Naive thymus-derived CD4-positive, alpha-beta T cell (primary cell): ENCODE data around the gene NPIPB8. TPM values are rescaled to one million over a fixed set of nuclear protein-coding genes. Genes with fewer than 3 reads are reported as not detected.
"Not testable (repeated sequence)": the region's sequence is repeated elsewhere in the genome, so short reads cannot be mapped to it uniquely, and the experiment has no call there.

Experiments
- ATAC-seq: fragments of 150-1000 bp; cut with Tn5 transposase; 2 replicates; pipeline ENCODE4 v1.10.0; 2021; ENCODE audit warnings: mild to moderate bottlenecking, moderate library complexity
- CTCF ChIA-PET: fragments of 350-600 bp; sonication (Branson Sonifier 250); formaldehyde crosslinking; loops from one replicate; lab custom pipeline; 2021; ENCODE audit warnings: antibody characterized with exemption; lab: Charles Lee
- POLR2A ChIA-PET: fragments of 350-600 bp; sonication (Branson Sonifier 250); formaldehyde crosslinking; loops from one replicate; lab custom pipeline; 2021; ENCODE audit warnings: antibody characterized with exemption, inconsistent platforms; lab: Charles Lee
- DNase-seq, 9 donors: peaks; one replicate each; pipeline versions ENCODE4 v3.0.0 to v3.0.0-alpha.2; 2020 to 2022; ENCODE audit warnings: mixed read lengths in 1 of 9
- H3K27ac ChIP-seq: one replicate; pipeline ENCODE4 v1.7.0; 2013; ENCODE audit warnings: mild to moderate bottlenecking, low read depth, low read length, moderate library complexity
- H3K27me3 ChIP-seq, 2 donors: one replicate each; pipeline ENCODE4 v1.7.0; 2013; ENCODE audit warnings: low read length in 2 of 2, mild to moderate bottlenecking in 2 of 2, moderate library complexity in 2 of 2; ENCODE audit not compliant: control insufficient read depth in 2 of 2, insufficient read depth in 2 of 2
- H3K36me3 ChIP-seq, 3 experiments: 1 replicate in 2 of 3; 2 replicates in 1 of 3; pipeline ENCODE4 v1.7.0; 2013; ENCODE audit warnings: low read length in 3 of 3, mild to moderate bottlenecking in 3 of 3, moderate library complexity in 1 of 3; ENCODE audit not compliant: insufficient read depth in 3 of 3, control insufficient read depth in 2 of 3
- H3K4me1 ChIP-seq, 2 donors: one replicate each; pipeline ENCODE4 v1.7.0; 2013; ENCODE audit warnings: low read length in 2 of 2, mild to moderate bottlenecking in 2 of 2, moderate library complexity in 1 of 2; ENCODE audit not compliant: control insufficient read depth in 2 of 2, insufficient read depth in 2 of 2
- H3K4me3 ChIP-seq: 2 replicates; pipeline ENCODE4 v1.7.0; 2013; ENCODE audit warnings: mild to moderate bottlenecking, low read length
- H3K9me3 ChIP-seq, 3 experiments: 1 replicate in 2 of 3; 2 replicates in 1 of 3; pipeline ENCODE4 v1.7.0; 2013; ENCODE audit warnings: low read length in 3 of 3; ENCODE audit not compliant: control insufficient read depth in 2 of 3
- H3K27ac Mint-ChIP-seq, 9 donors: one replicate each; pipeline ENCODE4 v1.8.0; 2020 to 2022; ENCODE audit warnings: mixed read lengths in 9 of 9, mild to moderate bottlenecking in 8 of 9, moderate library complexity in 5 of 9, inconsistent platforms in 2 of 9
- H3K27me3 Mint-ChIP-seq, 5 donors: one replicate each; pipeline ENCODE4 v1.8.0; 2021 to 2022; ENCODE audit warnings: mixed read lengths in 5 of 5, mild to moderate bottlenecking in 1 of 5
- H3K36me3 Mint-ChIP-seq, 5 donors: one replicate each; pipeline ENCODE4 v1.8.0; 2020 to 2022; ENCODE audit warnings: mixed read lengths in 5 of 5, mild to moderate bottlenecking in 3 of 5, inconsistent platforms in 1 of 5
- H3K4me1 Mint-ChIP-seq, 7 donors: one replicate each; pipeline ENCODE4 v1.8.0; 2020 to 2022; ENCODE audit warnings: mixed read lengths in 7 of 7, mild to moderate bottlenecking in 3 of 7, inconsistent platforms in 1 of 7
- H3K4me3 Mint-ChIP-seq, 10 donors: one replicate each; pipeline ENCODE4 v1.8.0; 2020 to 2022; ENCODE audit warnings: mild to moderate bottlenecking in 10 of 10, mixed read lengths in 10 of 10, moderate library complexity in 6 of 10, inconsistent platforms in 2 of 10
- H3K9me3 Mint-ChIP-seq, 11 donors: one replicate each; pipeline ENCODE4 v1.8.0; 2020 to 2022; ENCODE audit warnings: mixed read lengths in 11 of 11, mild to moderate bottlenecking in 4 of 11, inconsistent platforms in 1 of 11, moderate library complexity in 1 of 11
- intact Hi-C, 2 donors: fragments of 100-400 bp; cut with micrococcal nuclease; formaldehyde crosslinking; loops; one replicate each; pipeline ENCODE4 v1.15.1; 2023
- polyA plus RNA-seq, 2 donors: library from polyadenylated mRNA; unstranded; fragments of 300-500 nt; fragmentation: Illumina TruSeq; gene quantifications; one replicate each; pipeline ENCODE4 v1.2.3, GENCODE V29; 2021
- total RNA-seq, 6 experiments: library from RNA in 5 of 6; stranded (reverse) in 5 of 6; gene quantifications; 1 replicate in 5 of 6; 2 replicates in 1 of 6; pipeline ENCODE4 v1.2.3 and lab custom pipeline; 2021 to 2026

The NPIPB8 gene
- total and polyA plus RNA-seq, 7 experiments from 2014 or later, result 0.88 to 3.0 (median 1.4) TPM; not detected in 3

- peak; percentile 96 for ATAC-seq
- H3K4me1 Mint-ChIP-seq, result peaks cover 0 to 12% (median 8%) of the 10 kb centered on the region in 7 donors
- POLR2A ChIA-PET, H3K27ac Mint-ChIP-seq, CTCF ChIA-PET, H3K4me3 Mint-ChIP-seq, H3K4me1 ChIP-seq, H3K27me3 ChIP-seq, H3K27ac ChIP-seq, intact Hi-C loops, H3K9me3 Mint-ChIP-seq, DNase-seq, H3K27me3 Mint-ChIP-seq, H3K36me3 ChIP-seq, H3K4me3 ChIP-seq, H3K9me3 ChIP-seq, H3K36me3 Mint-ChIP-seq: not testable (repeated sequence)
These were observed 38.2 kb upstream of the NPIPB8 start for GRCh38 chr16:28599377-28600285.

GRCh38 chr16:28600965-28601364 is 36.9 kb upstream of the NPIPB8 start:
- peak overlapping the region in 1 of 10 donors; percentile 45 for H3K4me3 Mint-ChIP-seq
- H3K4me1 Mint-ChIP-seq, result peaks cover 0 to 12% (median 8%) of the 10 kb centered on the region in 7 donors
- intact Hi-C loops, H3K4me3 ChIP-seq, H3K9me3 ChIP-seq, H3K27ac ChIP-seq, H3K27me3 Mint-ChIP-seq, CTCF ChIA-PET, DNase-seq, POLR2A ChIA-PET, H3K4me1 ChIP-seq, ATAC-seq, H3K36me3 Mint-ChIP-seq, H3K9me3 Mint-ChIP-seq, H3K27ac Mint-ChIP-seq, H3K27me3 ChIP-seq, H3K36me3 ChIP-seq: not testable (repeated sequence)

GRCh38 chr16:28601589-28601988 is 36.3 kb upstream of the NPIPB8 start:
- H3K27me3 ChIP-seq, H3K9me3 Mint-ChIP-seq, H3K4me1 ChIP-seq, H3K4me3 ChIP-seq, POLR2A ChIA-PET, DNase-seq, H3K36me3 Mint-ChIP-seq, H3K27me3 Mint-ChIP-seq, CTCF ChIA-PET, ATAC-seq, H3K27ac Mint-ChIP-seq, H3K27ac ChIP-seq, H3K36me3 ChIP-seq, intact Hi-C loops, H3K9me3 ChIP-seq: not testable (repeated sequence)
- H3K4me3 Mint-ChIP-seq, result peak overlapping the region in 5 of 10 donors; percentile 12 to 49 (median 45)
- H3K4me1 Mint-ChIP-seq, result peaks cover 0 to 12% (median 7%) of the 10 kb centered on the region in 7 donors

GRCh38 chr16:28602062-28602461 is 35.8 kb upstream of the NPIPB8 start:
- POLR2A ChIA-PET, result interaction anchor here (0.8 kb wide), 1 partner anchor 21 kb away, joined by 3 read pairs; no protein-coding TSS in a partner anchor
- H3K27ac Mint-ChIP-seq, result not testable (repeated sequence)
- H3K4me1 Mint-ChIP-seq, result peaks cover 0 to 10% (median 6%) of the 10 kb centered on the region in 7 donors

GRCh38 chr16:28602529-28602928 is 35.3 kb upstream of the NPIPB8 start:
- Mint-ChIP-seq H3K4me1 (peaks cover 0 to 6% (median 1%) of the 10 kb centered on the region in 7 donors), H3K4me3 (no peak overlapping the region), H3K27me3 (no peaks in the 10 kb centered on the region), H3K27ac (no peak overlapping the region), H3K36me3 (peaks cover 0 to 5% (median 0%) of the 10 kb centered on the region in 5 donors), H3K9me3 (no peaks in the 10 kb centered on the region)
- H3K27me3 ChIP-seq, result no peaks in the 10 kb centered on the region
- ChIA-PET CTCF (interaction anchor here (0.6 kb wide), 1 partner anchor 350 kb away, joined by 4 read pairs; no protein-coding TSS in a partner anchor), POLR2A (interaction anchor here (0.8 kb wide), 1 partner anchor 21 kb away, joined by 3 read pairs; no protein-coding TSS in a partner anchor)
- no peaks in the 10 kb centered on the region for H3K4me1 ChIP-seq
- DNase-seq (no peak), ATAC-seq (no peak)
- no peaks in the 10 kb centered on the region for H3K36me3 ChIP-seq
- H3K9me3 ChIP-seq, result no peaks in the 10 kb centered on the region
- intact Hi-C loops, result no loop called here
- H3K27ac ChIP-seq, result no peak overlapping the region
- H3K4me3 ChIP-seq, result no peak overlapping the region

More at GRCh38 chr16:28602062-28602461, 35.8 kb upstream of the NPIPB8 start:
- intact Hi-C loops, H3K27me3 Mint-ChIP-seq, H3K4me3 Mint-ChIP-seq, H3K4me1 ChIP-seq, H3K27me3 ChIP-seq, CTCF ChIA-PET, H3K36me3 Mint-ChIP-seq, H3K27ac ChIP-seq, H3K4me3 ChIP-seq, DNase-seq, H3K9me3 ChIP-seq, ATAC-seq, H3K9me3 Mint-ChIP-seq, H3K36me3 ChIP-seq: not testable (repeated sequence)

GRCh38 chr16:28603381-28604185 is 34.3 kb upstream of the NPIPB8 start:
- DNase-seq, result no peak
- Histone ChIP-seq H3K27me3 (no peaks in the 10 kb centered on the region), H3K4me1 (no peaks in the 10 kb centered on the region), H3K9me3 (no peaks in the 10 kb centered on the region), H3K4me3 (no peak overlapping the region), H3K36me3 (no peaks in the 10 kb centered on the region), H3K27ac (no peak overlapping the region)
- Mint-ChIP-seq H3K4me1 (peaks cover 0 to 9% (median 0%) of the 10 kb centered on the region in 7 donors), H3K4me3 (no peak overlapping the region), H3K27ac (peak overlapping the region in 2 of 9 donors; percentile 26 to 74), H3K36me3 (peaks cover 0 to 5% (median 0%) of the 10 kb centered on the region in 5 donors), H3K9me3 (no peaks in the 10 kb centered on the region), H3K27me3 (no peaks in the 10 kb centered on the region)
- no peak for ATAC-seq
- CTCF ChIA-PET, result no interaction called here
- intact Hi-C loops, result no loop called here
- POLR2A ChIA-PET, result no interaction called here
